Liver (tissue), 3 donors: ENCODE measurements around the gene WWOX.

ENCODE experiments used
- CTCF ChIP-seq: fragments of 150-350 bp; IDR thresholded peaks from 2 replicates; pipeline ENCODE4 v1.5.1; 2017; ENCODE audit warnings: improper control_type of control experiment, low read depth, low read length; ENCODE audit not compliant: missing input control
- GABPA ChIP-seq, 2 donors: IDR thresholded peaks in 1 of 2; conservative IDR thresholded peaks in 1 of 2; 2 replicates each; pipeline ENCODE4 v1.6.1; 2016; ENCODE audit warnings: antibody characterized with exemption in 2 of 2, mild to moderate bottlenecking in 1 of 2, moderate library complexity in 1 of 2
- MAX ChIP-seq: IDR thresholded peaks from 2 replicates; pipeline ENCODE4 v1.6.1; 2016; ENCODE audit warnings: antibody characterized with exemption
- RAD21 ChIP-seq, 2 donors: IDR thresholded peaks; 2 replicates each; pipeline ENCODE4 v1.6.1; 2016; ENCODE audit warnings: antibody characterized with exemption in 2 of 2, mild to moderate bottlenecking in 2 of 2
- REST ChIP-seq: IDR thresholded peaks from 2 replicates; pipeline ENCODE4 v1.6.1; 2016; ENCODE audit warnings: antibody characterized with exemption, mild to moderate bottlenecking
- YY1 ChIP-seq: IDR thresholded peaks from 2 replicates; pipeline ENCODE4 v1.6.1; 2016; ENCODE audit warnings: antibody characterized with exemption, mild to moderate bottlenecking
- donor health status: healthy.
- donor health status: healthy.

DNA sequence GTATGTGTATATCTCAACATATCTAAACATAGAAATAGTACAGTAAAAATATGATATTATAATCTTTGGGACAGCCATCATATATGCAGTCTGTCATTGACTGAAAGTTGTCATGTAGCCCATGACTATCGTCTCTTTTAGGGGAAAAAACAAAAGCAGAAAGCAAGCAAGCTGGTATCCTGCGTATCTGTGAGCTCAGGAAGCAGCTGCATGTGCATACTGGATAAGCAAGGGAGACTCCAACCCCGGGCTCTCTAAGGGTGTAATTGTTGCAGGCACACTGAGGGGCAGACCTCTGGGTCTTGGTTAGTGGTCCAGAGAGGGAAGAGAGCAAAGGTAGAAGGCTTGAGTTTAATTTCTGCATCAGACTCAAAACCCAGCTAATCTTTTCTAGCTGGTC lies 920.0 kb downstream of the WWOX start:
- TF ChIP-seq CTCF (no peak), YY1 (no peak), MAX (no peak), RAD21 (IDR thresholded peaks at IDR 0.05) (no peak), GABPA (IDR thresholded peaks at IDR 0.05 in 1 of 2, conservative IDR thresholded peaks at IDR 0.05 in 1 of 2) (no peak), REST (no peak)
